Esophagus squamous epithelium (tissue), 4 donors: ENCODE measurements around the gene MTHFSD.

ENCODE experiments used
- CTCF ChIP-seq, 6 experiments: fragments of 450-650 bp in 4 of 6; fragments of 200-600 bp in 2 of 6; sonication (generic) in 2 of 6; IDR thresholded peaks; one replicate each; pipeline ENCODE4 v1.5.1; 2016 to 2019; ENCODE audit warnings: antibody characterized with exemption in 6 of 6, mild to moderate bottlenecking in 4 of 6, moderate library complexity in 4 of 6
- POLR2A ChIP-seq, 4 donors: fragments of 450-650 bp; IDR thresholded peaks; one replicate each; pipeline ENCODE4 v1.6.1; 2017; ENCODE audit warnings: antibody characterized with exemption in 4 of 4, mild to moderate bottlenecking in 4 of 4, moderate library complexity in 3 of 4

- TF ChIP-seq CTCF (IDR thresholded peaks at IDR 0.05) (no peak), POLR2A (IDR thresholded peaks at IDR 0.05) (no peak)
Observed at GRCh38 chr16:86514481-86515376, 40.3 kb downstream of the MTHFSD start.
